ENCODE results near the gene PRR11.

PRR11 gene

GRCh38 chr17:59155439-59156177, at the start of gene PRR11:
Gene PRR11 (plus strand): TSS chr17:59155746. CDS start chr17:59169753, 14,007 bp downstream.
- peaks cover 48% of the 10 kb centered on the region for H3K4me1 Mint-ChIP-seq (ENCODE audit: low read depth)
- no peaks in the 10 kb centered on the region for H3K27me3 Mint-ChIP-seq (ENCODE audit: low read depth)
- DNase-seq (ENCODE audit: low spot score): peak; percentile 95
- no peaks in the 10 kb centered on the region for H3K9me3 Mint-ChIP-seq
- no peak within 1 kb of the TSS for H3K27ac Mint-ChIP-seq
- H3K4me3 Mint-ChIP-seq: no peak within 1 kb of the TSS
- H3K36me3 Mint-ChIP-seq (ENCODE audit: low read depth): peaks cover 27% of the 10 kb centered on the region

DNA sequence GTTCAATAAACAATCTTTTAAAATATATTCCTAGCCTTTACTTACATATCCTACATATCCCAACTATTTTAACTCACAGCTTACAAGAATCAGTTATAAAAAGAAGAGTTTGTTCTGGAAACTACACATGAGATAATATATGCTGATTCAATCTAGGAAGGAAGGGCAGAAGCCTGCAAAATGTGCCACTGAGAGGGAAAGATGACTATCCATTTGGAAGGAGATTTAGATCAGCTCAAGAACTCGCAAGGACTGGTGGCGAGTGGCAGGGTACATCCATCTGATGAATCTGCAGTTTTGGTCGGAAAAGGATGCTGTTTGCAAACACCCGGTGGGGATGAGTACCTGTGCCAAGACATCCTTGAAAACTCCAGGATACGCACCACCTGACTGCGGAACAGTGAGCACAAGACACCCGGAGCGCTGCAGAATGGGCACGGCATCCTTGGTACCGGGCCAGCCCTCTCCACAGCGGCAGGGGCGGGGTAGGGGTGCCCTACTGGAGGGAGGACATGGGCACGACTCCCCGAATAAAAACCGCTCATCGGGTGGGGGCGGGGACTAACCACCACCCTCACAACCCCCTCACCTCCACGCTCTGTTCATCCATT, 49.6 kb upstream of the PRR11 start:
- Mint-ChIP-seq H3K27ac (peak overlapping the region; percentile 95), H3K4me3 (peak overlapping the region; percentile 95), H3K9me3 (no peaks in the 10 kb centered on the region), H3K36me3 (ENCODE audit: low read depth) (peaks cover 36% of the 10 kb centered on the region), H3K4me1 (ENCODE audit: low read depth) (peaks cover 55% of the 10 kb centered on the region), H3K27me3 (ENCODE audit: low read depth) (no peaks in the 10 kb centered on the region)
- peak; percentile 57 for DNase-seq (ENCODE audit: low spot score)

DNA sequence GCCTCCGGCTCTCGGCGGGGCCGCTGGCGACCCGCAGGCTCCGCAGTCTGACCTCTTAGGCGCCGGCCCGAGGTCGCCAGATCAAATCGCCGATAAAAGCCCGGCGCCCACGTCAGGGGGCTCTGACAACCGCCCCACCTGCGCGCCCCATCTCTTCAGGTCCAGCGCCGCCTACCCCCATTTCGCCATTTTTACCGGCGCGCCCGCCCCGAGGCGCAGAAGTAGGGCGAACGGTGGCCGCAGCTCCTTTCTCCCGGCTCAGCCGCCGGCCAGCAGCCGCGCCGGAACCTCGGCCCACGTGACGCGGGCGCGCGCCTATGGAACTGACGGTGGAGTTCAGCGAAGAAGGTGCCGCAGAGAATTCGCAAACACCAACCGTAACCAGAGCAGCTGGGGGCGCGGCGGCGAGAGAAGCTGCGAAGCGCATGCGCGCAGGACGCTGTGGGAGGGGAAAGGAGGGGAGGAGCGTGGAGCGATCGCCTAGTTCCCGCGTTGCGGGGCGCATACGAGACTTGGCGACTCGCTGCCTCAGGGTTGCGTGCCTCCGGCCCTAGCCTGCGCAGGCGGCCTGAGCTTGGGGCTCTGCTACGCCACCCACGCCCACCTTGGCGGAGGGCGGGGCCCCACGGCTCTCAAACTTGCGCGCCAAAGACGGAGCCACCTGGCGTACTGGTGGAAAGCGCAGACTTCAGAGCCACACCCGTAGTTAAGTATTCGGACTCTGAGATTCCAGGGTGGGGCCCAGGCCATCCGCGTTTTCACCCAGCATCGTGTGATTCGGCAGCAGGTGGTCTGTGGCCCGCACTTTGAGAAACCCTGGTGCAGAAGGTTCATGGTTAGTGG, 48.9 kb upstream of the PRR11 start, which contains the start of gene TRIM37:
Gene TRIM37 (minus strand): TSS at position 418 of the 843 bp plus-strand sequence. CDS start 419 bp downstream, outside the sequence.
- H3K9me3 Mint-ChIP-seq: no peaks in the 10 kb centered on the region
- peaks cover 52% of the 10 kb centered on the region for H3K4me1 Mint-ChIP-seq (ENCODE audit: low read depth)
- H3K36me3 Mint-ChIP-seq (ENCODE audit: low read depth): peaks cover 36% of the 10 kb centered on the region
- peak within 1 kb of the TSS; percentile 95 for H3K27ac Mint-ChIP-seq
- peak; percentile 100 for DNase-seq (ENCODE audit: low spot score)
- no peaks in the 10 kb centered on the region for H3K27me3 Mint-ChIP-seq (ENCODE audit: low read depth)
- H3K4me3 Mint-ChIP-seq: peak within 1 kb of the TSS; percentile 95

DNA sequence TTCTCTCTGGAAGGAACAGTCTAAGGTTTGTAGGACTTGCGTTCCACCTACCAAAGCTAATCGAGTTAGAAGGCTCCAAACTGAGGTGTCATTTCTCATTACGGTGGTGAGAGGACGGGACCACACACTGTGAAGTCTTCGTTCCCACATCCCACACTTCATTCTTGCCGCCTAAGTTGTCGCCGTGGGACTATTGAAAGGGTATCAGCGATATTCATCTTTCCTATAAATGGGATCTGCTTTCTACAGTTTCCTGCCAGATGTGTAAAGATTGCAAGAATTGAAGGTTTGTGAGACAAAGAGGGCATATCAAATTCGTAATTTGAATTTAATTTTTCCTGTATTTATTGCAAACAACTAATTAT, 48.3 kb upstream of the PRR11 start:
- peaks cover 53% of the 10 kb centered on the region for H3K4me1 Mint-ChIP-seq (ENCODE audit: low read depth)
- peak overlapping the region; percentile 95 for H3K27ac Mint-ChIP-seq
- DNase-seq (ENCODE audit: low spot score): no peak
- H3K4me3 Mint-ChIP-seq: peak overlapping the region; percentile 95
- no peaks in the 10 kb centered on the region for H3K9me3 Mint-ChIP-seq
- peaks cover 36% of the 10 kb centered on the region for H3K36me3 Mint-ChIP-seq (ENCODE audit: low read depth)
- no peaks in the 10 kb centered on the region for H3K27me3 Mint-ChIP-seq (ENCODE audit: low read depth)

- Mint-ChIP-seq H3K4me3 (peak overlapping the region; percentile 40), H3K9me3 (no peaks in the 10 kb centered on the region), H3K27ac (peak overlapping the region; percentile 31), H3K36me3 (ENCODE audit: low read depth) (peaks cover 32% of the 10 kb centered on the region), H3K27me3 (ENCODE audit: low read depth) (no peaks in the 10 kb centered on the region), H3K4me1 (ENCODE audit: low read depth) (peaks cover 47% of the 10 kb centered on the region)
- DNase-seq (ENCODE audit: low spot score): no peak
Observed at GRCh38 chr17:59108400-59109102, 47.0 kb upstream of the PRR11 start.

DNA sequence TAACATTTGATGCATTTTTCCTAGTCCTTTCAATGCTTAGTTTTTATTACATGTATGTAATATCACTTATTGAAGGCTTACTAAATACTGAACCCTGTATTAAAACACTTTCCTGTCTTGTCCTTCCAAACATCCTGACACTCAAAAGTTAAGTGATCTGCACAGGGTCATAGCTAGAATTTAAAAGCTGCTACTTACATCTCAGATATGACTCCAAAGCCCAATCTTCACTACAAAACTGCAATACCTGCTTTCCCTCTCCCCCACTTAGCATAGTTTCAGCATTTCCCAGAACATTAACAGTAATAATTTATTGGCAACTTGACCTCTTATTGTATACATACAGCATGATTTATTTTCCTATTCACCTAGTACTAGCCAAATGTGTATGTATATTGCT, 44.6 kb upstream of the PRR11 start:
- Mint-ChIP-seq H3K4me3 (no peak overlapping the region), H3K36me3 (ENCODE audit: low read depth) (peaks cover 36% of the 10 kb centered on the region), H3K4me1 (ENCODE audit: low read depth) (peaks cover 29% of the 10 kb centered on the region), H3K9me3 (no peaks in the 10 kb centered on the region), H3K27ac (no peak overlapping the region), H3K27me3 (ENCODE audit: low read depth) (no peaks in the 10 kb centered on the region)
- DNase-seq (ENCODE audit: low spot score): no peak

- peak overlapping the region; percentile 53 for H3K27ac Mint-ChIP-seq
- no peak overlapping the region for H3K4me3 Mint-ChIP-seq
- H3K9me3 Mint-ChIP-seq: no peaks in the 10 kb centered on the region
- H3K27me3 Mint-ChIP-seq (ENCODE audit: low read depth): no peaks in the 10 kb centered on the region
- H3K36me3 Mint-ChIP-seq (ENCODE audit: low read depth): peaks cover 40% of the 10 kb centered on the region
- peaks cover 28% of the 10 kb centered on the region for H3K4me1 Mint-ChIP-seq (ENCODE audit: low read depth)
- DNase-seq (ENCODE audit: low spot score): no peak
Observed at GRCh38 chr17:59111539-59111938, 44.0 kb upstream of the PRR11 start.

- Mint-ChIP-seq H3K36me3 (ENCODE audit: low read depth) (peaks cover 42% of the 10 kb centered on the region), H3K27ac (no peak overlapping the region), H3K4me3 (no peak overlapping the region), H3K4me1 (ENCODE audit: low read depth) (peaks cover 7% of the 10 kb centered on the region), H3K27me3 (ENCODE audit: low read depth) (no peaks in the 10 kb centered on the region), H3K9me3 (no peaks in the 10 kb centered on the region)
- DNase-seq (ENCODE audit: low spot score): no peak
Observed at GRCh38 chr17:59115474-59115873, 40.1 kb upstream of the PRR11 start.

GRCh38 chr17:59121901-59122480, 33.6 kb upstream of the PRR11 start:
- Mint-ChIP-seq H3K27ac (no peak overlapping the region), H3K4me1 (ENCODE audit: low read depth) (peaks cover 2% of the 10 kb centered on the region), H3K36me3 (ENCODE audit: low read depth) (peaks cover 34% of the 10 kb centered on the region), H3K9me3 (no peaks in the 10 kb centered on the region), H3K4me3 (no peak overlapping the region), H3K27me3 (ENCODE audit: low read depth) (no peaks in the 10 kb centered on the region)
- DNase-seq (ENCODE audit: low spot score): no peak

- Mint-ChIP-seq H3K36me3 (ENCODE audit: low read depth) (peaks cover 28% of the 10 kb centered on the region), H3K27ac (no peak overlapping the region), H3K27me3 (ENCODE audit: low read depth) (no peaks in the 10 kb centered on the region), H3K4me3 (no peak overlapping the region), H3K9me3 (no peaks in the 10 kb centered on the region), H3K4me1 (ENCODE audit: low read depth) (peaks cover 2% of the 10 kb centered on the region)
- DNase-seq (ENCODE audit: low spot score): no peak
Observed at GRCh38 chr17:59124665-59125064, 30.9 kb upstream of the PRR11 start.

GRCh38 chr17:59126809-59127417, 28.6 kb upstream of the PRR11 start:
- H3K4me1 Mint-ChIP-seq (ENCODE audit: low read depth): peaks cover 2% of the 10 kb centered on the region
- no peak overlapping the region for H3K4me3 Mint-ChIP-seq
- H3K9me3 Mint-ChIP-seq: no peaks in the 10 kb centered on the region
- no peaks in the 10 kb centered on the region for H3K27me3 Mint-ChIP-seq (ENCODE audit: low read depth)
- no peak overlapping the region for H3K27ac Mint-ChIP-seq
- H3K36me3 Mint-ChIP-seq (ENCODE audit: low read depth): peaks cover 23% of the 10 kb centered on the region
- no peak for DNase-seq (ENCODE audit: low spot score)

- no peaks in the 10 kb centered on the region for H3K9me3 Mint-ChIP-seq
- H3K27me3 Mint-ChIP-seq (ENCODE audit: low read depth): no peaks in the 10 kb centered on the region
- H3K27ac Mint-ChIP-seq: no peak overlapping the region
- H3K4me3 Mint-ChIP-seq: no peak overlapping the region
- peaks cover 18% of the 10 kb centered on the region for H3K36me3 Mint-ChIP-seq (ENCODE audit: low read depth)
- peaks cover 2% of the 10 kb centered on the region for H3K4me1 Mint-ChIP-seq (ENCODE audit: low read depth)
- DNase-seq (ENCODE audit: low spot score): no peak
Observed at GRCh38 chr17:59129814-59130213, 25.7 kb upstream of the PRR11 start.

GRCh38 chr17:59131131-59131530, 24.4 kb upstream of the PRR11 start:
- H3K4me3 Mint-ChIP-seq: no peak overlapping the region
- peaks cover 2% of the 10 kb centered on the region for H3K4me1 Mint-ChIP-seq (ENCODE audit: low read depth)
- H3K27ac Mint-ChIP-seq: no peak overlapping the region
- no peak for DNase-seq (ENCODE audit: low spot score)
- peaks cover 18% of the 10 kb centered on the region for H3K36me3 Mint-ChIP-seq (ENCODE audit: low read depth)
- no peaks in the 10 kb centered on the region for H3K9me3 Mint-ChIP-seq
- H3K27me3 Mint-ChIP-seq (ENCODE audit: low read depth): no peaks in the 10 kb centered on the region

Measured in T-helper 2 cell treated with Interferon-gamma antibody and Interleukin-4, amounts not matched to agents 5 μg/mL and 100 μg/mL, for 36 hours (primary cell).